ACC112 (cell line): Measurements from ENCODE around the gene CFAP47.
"Not testable (repeated sequence)": the region's sequence is repeated elsewhere in the genome, so short reads cannot be mapped to it uniquely, and the experiment has no call there.

Source experiments
- H2AFZ ChIP-seq: fragments of 200-600 bp; sonication (generic); one replicate; pipeline ENCODE4 v1.6.0; 2017; ENCODE audit warnings: antibody characterized with exemption, low read length; ENCODE audit not compliant: unreplicated experiment
- H3K27ac ChIP-seq: fragments of 200-600 bp; sonication (generic); 2 replicates; pipeline ENCODE4 v1.5.1; 2014; ENCODE audit warnings: low read depth, mild to moderate bottlenecking, antibody characterized with exemption, low read length, moderate library complexity
- H3K27me3 ChIP-seq: fragments of 200-600 bp; sonication (generic); 2 replicates; pipeline ENCODE4 v1.6.1; 2014; ENCODE audit warnings: mild to moderate bottlenecking, antibody characterized with exemption, low read length, moderate library complexity, mixed read lengths; ENCODE audit not compliant: insufficient read depth
- H3K36me3 ChIP-seq: fragments of 200-600 bp; sonication (generic); 2 replicates; pipeline ENCODE4 v1.6.1; 2016; ENCODE audit warnings: mild to moderate bottlenecking, antibody characterized with exemption, low read length, moderate library complexity, mixed read lengths; ENCODE audit not compliant: insufficient read depth
- H3K4me1 ChIP-seq: fragments of 200-600 bp; sonication (generic); one replicate; pipeline ENCODE4 v1.6.1; 2016; ENCODE audit warnings: low read length, mixed read lengths; ENCODE audit not compliant: insufficient read depth, unreplicated experiment, control insufficient read depth
- H3K4me3 ChIP-seq: fragments of 200-600 bp; sonication (generic); 2 replicates; pipeline ENCODE4 v1.5.1; 2014; ENCODE audit warnings: mild to moderate bottlenecking, low read depth, low read length
- H3K79me2 ChIP-seq: fragments of 200-600 bp; sonication (generic); one replicate; pipeline ENCODE4 v1.6.0; 2016; ENCODE audit warnings: low read length; ENCODE audit not compliant: control insufficient read depth, unreplicated experiment, insufficient read depth

Gene CFAP47

DNA sequence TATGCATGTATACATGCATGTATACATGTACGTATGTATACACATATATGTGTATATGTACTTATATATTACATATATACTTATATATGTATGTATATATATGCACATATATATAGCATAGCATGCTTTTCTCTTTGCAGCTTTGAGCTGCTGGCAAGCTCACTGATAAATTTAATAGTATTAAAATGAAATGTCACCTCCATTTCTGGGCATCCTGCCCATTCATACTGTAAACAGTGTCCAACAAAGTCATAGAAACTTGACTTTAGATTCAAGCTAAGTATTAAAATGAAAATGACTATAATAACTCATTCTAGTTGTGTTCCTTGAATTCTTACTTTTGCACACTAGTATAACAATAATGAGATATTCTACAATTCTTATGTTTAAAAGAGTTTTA lies 163.7 kb downstream of the CFAP47 start:
- H3K79me2 ChIP-seq: no peaks in the 10 kb centered on the region
- H3K27ac ChIP-seq: no peak overlapping the region
- no peaks in the 10 kb centered on the region for H3K36me3 ChIP-seq
- no peak overlapping the region for H2AFZ ChIP-seq
- no peaks in the 10 kb centered on the region for H3K27me3 ChIP-seq
- H3K4me3 ChIP-seq: no peak overlapping the region
- no peaks in the 10 kb centered on the region for H3K4me1 ChIP-seq

DNA sequence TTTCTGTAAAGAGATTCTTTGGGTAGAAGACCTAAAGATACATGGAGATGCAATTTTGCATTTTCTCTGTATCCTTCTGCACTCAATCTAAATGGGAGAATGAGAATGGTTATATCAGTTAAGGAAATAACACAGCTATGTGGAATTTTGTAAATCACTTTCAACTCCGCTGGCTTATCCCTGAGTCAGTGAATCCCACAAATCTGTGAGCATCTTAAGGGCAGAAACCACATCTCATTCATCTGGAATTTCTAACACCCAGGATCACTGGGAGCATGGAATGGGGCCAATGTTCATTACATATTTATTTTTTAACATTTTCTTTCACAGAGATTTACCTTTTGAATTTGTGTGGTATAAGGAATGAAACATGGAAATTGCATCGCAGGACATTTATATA lies 167.8 kb downstream of the CFAP47 start:
- Histone ChIP-seq H3K79me2 (no peaks in the 10 kb centered on the region), H2AFZ (no peak overlapping the region), H3K27me3 (no peaks in the 10 kb centered on the region), H3K4me3 (no peak overlapping the region), H3K4me1 (no peaks in the 10 kb centered on the region), H3K36me3 (no peaks in the 10 kb centered on the region), H3K27ac (no peak overlapping the region)

DNA sequence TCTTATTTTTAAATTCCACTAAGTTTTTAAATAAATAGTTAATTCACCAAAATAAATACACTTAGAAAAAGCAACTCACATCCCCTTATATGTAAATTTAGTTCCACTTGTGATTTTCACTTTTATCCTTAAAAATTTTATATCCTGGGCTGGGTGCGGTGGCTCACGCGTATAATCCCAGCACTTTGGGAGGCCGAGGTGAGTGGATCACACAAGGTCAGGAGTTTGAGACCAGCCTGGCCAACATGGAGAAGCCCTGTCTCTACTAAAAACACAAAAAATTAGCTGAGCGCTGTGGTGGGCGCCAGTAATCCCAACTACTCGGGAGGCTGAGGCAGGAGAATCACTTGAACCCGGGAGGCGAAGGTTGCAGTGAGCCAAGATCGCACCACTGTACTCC lies 169.4 kb downstream of the CFAP47 start:
- H3K4me3 ChIP-seq, H2AFZ ChIP-seq, H3K27me3 ChIP-seq, H3K4me1 ChIP-seq, H3K79me2 ChIP-seq, H3K36me3 ChIP-seq, H3K27ac ChIP-seq: not testable (repeated sequence)

DNA sequence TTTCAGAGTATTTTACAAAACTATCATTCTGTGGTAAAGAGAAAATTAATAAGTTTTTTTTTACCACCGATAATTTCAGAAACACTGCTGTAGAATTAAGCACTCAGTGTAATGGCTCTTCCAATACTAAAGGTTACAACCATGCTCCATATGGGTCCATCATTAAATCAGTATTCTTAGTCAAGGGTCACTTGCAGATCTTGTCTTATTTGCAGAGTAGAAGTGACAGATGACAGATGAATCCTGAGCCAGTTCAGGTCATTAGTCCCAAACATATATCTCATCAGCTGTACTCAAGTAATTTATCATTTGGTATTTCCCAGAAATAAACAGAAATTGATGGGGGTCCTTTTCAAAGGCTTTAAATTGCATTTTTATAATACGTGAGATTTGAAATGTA lies 182.9 kb downstream of the CFAP47 start:
- Histone ChIP-seq H3K4me1 (no peaks in the 10 kb centered on the region), H3K27me3 (no peaks in the 10 kb centered on the region), H3K27ac (no peak overlapping the region), H2AFZ (no peak overlapping the region), H3K36me3 (no peaks in the 10 kb centered on the region), H3K4me3 (no peak overlapping the region), H3K79me2 (no peaks in the 10 kb centered on the region)

DNA sequence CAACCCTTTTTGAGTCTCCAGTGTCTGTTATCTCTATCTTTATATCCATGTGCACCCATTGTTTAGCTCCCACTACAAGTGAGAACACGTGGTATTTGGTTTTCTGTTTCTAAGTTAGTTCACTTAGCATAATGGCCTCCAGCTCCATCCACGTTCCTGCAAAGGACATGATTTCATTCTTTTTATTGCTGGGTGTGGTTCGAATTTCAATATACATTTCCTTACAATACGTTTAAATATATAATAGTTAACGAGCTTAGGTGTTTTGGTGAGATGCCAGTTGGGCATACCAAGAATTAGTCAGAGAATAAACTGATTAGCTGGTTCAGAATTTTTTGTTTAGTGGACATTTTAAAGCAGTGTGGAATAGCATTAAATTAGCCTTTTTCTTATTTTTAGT lies 196.7 kb downstream of the CFAP47 start:
- Histone ChIP-seq H3K79me2 (no peaks in the 10 kb centered on the region), H3K27me3 (no peaks in the 10 kb centered on the region), H3K4me3 (no peak overlapping the region), H3K36me3 (no peaks in the 10 kb centered on the region), H3K4me1 (no peaks in the 10 kb centered on the region), H3K27ac (no peak overlapping the region), H2AFZ (no peak overlapping the region)

DNA sequence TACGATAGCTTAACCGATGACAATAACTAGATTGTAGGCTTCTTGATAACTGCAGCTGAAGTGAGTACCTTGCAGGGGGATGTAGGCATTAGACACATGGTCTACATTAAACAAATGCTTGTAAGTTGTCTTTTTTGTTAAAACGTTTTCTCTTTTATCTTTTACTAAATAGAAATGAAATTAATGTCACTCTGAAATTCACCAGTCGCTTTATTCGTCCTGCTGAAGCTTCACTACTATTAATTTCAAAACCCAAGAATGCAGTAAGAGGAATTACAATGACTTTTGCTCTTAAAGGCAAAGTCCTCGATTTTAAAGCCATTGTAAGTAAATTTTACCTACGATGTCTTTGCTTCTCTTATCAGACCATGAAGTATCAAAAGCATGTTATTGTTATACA lies 239.7 kb downstream of the CFAP47 start:
- Histone ChIP-seq H3K27me3 (no peaks in the 10 kb centered on the region), H3K79me2 (no peaks in the 10 kb centered on the region), H3K4me1 (no peaks in the 10 kb centered on the region), H3K36me3 (no peaks in the 10 kb centered on the region), H2AFZ (no peak overlapping the region), H3K27ac (no peak overlapping the region), H3K4me3 (no peak overlapping the region)

DNA sequence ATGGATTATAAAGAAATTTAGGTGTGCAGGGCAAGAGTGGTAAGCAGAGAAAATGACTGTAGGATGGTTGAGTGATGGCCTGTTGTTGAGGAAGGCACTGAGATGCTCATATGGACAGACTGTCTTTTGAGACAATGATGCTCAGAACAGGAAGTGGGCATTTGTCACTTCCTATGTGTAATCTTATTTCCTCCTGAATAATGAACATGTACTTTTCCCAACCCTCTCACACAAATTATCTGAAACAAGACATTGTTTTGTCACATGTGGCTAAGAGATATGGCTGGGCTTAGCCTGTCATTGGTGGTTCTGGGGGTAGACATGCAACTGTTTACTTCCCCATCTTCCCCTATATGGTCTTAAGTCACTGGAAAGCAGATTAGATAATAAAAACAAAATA lies 240.5 kb downstream of the CFAP47 start:
- Histone ChIP-seq H3K79me2 (no peaks in the 10 kb centered on the region), H3K36me3 (no peaks in the 10 kb centered on the region), H3K4me1 (no peaks in the 10 kb centered on the region), H2AFZ (no peak overlapping the region), H3K27ac (no peak overlapping the region), H3K4me3 (no peak overlapping the region), H3K27me3 (no peaks in the 10 kb centered on the region)

DNA sequence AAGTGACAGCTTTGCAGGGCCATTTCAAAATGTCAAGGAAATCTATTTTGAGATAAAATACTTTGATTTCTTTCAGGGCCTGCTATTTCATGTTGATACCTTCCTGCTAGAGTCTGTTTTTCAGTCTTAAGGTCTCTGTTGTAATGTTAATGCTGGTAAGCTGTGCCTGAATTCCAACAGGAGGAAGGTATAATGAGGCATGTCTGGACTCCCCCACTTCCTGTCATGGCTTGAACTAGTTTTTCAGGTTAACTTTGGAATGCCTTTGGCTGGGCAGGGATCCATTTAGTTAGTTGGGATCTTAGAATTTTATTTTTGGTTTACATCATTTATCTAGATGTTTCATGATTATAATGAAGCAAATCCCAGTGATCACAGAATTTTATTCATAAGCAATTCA lies 279.0 kb downstream of the CFAP47 start:
- Histone ChIP-seq H3K27me3 (no peaks in the 10 kb centered on the region), H2AFZ (no peak overlapping the region), H3K27ac (no peak overlapping the region)

DNA sequence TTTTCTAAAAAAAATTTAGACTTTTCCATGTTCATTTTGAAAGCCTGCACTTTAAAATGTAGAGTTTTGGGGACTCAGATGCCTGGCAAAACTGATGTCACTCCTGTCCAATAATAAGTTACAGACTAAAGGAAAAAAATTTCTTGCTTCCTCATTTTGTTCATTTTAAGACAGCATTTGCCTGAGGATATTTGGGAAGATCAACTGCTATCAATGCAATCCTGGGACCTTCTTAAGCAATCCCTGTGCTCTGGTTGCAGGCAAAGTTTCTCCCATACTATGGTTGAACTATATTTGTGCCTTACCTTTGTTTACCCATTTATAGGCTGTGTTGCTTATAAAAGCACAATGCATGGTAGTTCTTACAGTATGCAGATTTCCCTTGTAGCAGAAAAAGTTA lies 280.4 kb downstream of the CFAP47 start:
- H3K4me3 ChIP-seq: no peak overlapping the region
- no peaks in the 10 kb centered on the region for H3K27me3 ChIP-seq
- no peak overlapping the region for H2AFZ ChIP-seq
- no peaks in the 10 kb centered on the region for H3K4me1 ChIP-seq
- no peaks in the 10 kb centered on the region for H3K36me3 ChIP-seq
- H3K79me2 ChIP-seq: no peaks in the 10 kb centered on the region
- H3K27ac ChIP-seq: no peak overlapping the region

More for the DNA sequence above, 279.0 kb downstream of the CFAP47 start:
- no peaks in the 10 kb centered on the region for H3K79me2 ChIP-seq
- no peaks in the 10 kb centered on the region for H3K4me1 ChIP-seq
- no peaks in the 10 kb centered on the region for H3K36me3 ChIP-seq
- no peak overlapping the region for H3K4me3 ChIP-seq

DNA sequence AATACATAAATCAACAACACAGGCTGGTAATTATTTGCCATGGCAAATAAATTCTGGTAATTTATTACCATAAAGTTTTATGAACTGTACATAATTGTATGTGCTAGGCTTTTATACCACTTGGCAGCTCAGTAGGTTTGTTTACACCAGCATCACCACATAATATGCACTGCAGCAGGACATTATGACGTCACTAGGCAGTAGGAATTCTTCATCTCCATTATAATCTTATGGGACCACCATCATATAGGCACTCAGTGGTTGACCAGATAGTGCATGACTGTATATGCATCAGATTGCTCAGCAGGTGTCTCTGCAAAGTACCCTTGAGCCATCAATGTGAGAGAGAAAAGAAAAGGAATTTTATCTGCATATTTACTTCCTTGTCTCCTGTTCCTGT lies 295.4 kb downstream of the CFAP47 start:
- H3K79me2 ChIP-seq: no peaks in the 10 kb centered on the region
- H3K27me3 ChIP-seq: no peaks in the 10 kb centered on the region
- no peak overlapping the region for H2AFZ ChIP-seq
- no peak overlapping the region for H3K27ac ChIP-seq
- H3K4me1 ChIP-seq: no peaks in the 10 kb centered on the region
- H3K4me3 ChIP-seq: no peak overlapping the region
- no peaks in the 10 kb centered on the region for H3K36me3 ChIP-seq

DNA sequence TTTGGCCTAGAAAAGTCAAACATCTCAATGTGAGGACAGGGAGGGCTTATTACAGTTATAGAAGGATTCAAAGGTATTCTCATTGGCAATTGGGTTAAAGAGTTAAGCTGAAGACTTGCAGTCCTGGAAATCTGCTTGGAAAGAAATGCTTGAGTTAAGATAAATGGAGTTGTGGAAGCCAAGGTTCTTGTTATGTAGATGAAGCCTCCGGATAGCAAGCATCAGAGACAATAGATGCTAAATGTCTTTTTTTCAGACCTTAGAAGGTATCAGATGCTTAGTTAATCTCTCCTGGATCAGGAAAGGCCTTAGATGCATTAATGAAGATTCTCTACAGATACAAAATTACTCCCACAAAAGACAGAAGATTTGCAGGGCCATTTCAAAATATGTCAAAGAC lies 299.3 kb downstream of the CFAP47 start:
- Histone ChIP-seq H3K27me3 (no peaks in the 10 kb centered on the region), H3K27ac (no peak overlapping the region), H3K79me2 (no peaks in the 10 kb centered on the region), H2AFZ (no peak overlapping the region), H3K36me3 (no peaks in the 10 kb centered on the region), H3K4me3 (no peak overlapping the region), H3K4me1 (no peaks in the 10 kb centered on the region)
